DMS 273 treated with DMSO at 0.1 percent for 48 hours (cell line): ENCODE results near the gene CRKL.
"Not testable (repeated sequence)": the region's sequence is repeated elsewhere in the genome, so short reads cannot be mapped to it uniquely, and the experiment has no call there.

Experiments
- DNase-seq: peaks from one replicate; lab custom pipeline; 2025; lab: John Stamatoyannopoulos, UW

CRKL gene, protein sequence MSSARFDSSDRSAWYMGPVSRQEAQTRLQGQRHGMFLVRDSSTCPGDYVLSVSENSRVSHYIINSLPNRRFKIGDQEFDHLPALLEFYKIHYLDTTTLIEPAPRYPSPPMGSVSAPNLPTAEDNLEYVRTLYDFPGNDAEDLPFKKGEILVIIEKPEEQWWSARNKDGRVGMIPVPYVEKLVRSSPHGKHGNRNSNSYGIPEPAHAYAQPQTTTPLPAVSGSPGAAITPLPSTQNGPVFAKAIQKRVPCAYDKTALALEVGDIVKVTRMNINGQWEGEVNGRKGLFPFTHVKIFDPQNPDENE

GRCh38 chr22:20916916-20917810, at the start of gene CRKL:
Gene CRKL (plus strand): TSS chr22:20917407. CDS start chr22:20917935, 528 bp downstream.
- DNase-seq, result peak; percentile 87

GRCh38 chr22:20868025-20868962, 48.9 kb upstream of the CRKL start:
- no peak for DNase-seq

- no peak for DNase-seq
Measured at GRCh38 chr22:20869234-20869633, 48.0 kb upstream of the CRKL start.

- no peak for DNase-seq
Measured at GRCh38 chr22:20873214-20873613, 44.0 kb upstream of the CRKL start.

GRCh38 chr22:20875296-20875695, 41.9 kb upstream of the CRKL start:
- no peak for DNase-seq

DNA sequence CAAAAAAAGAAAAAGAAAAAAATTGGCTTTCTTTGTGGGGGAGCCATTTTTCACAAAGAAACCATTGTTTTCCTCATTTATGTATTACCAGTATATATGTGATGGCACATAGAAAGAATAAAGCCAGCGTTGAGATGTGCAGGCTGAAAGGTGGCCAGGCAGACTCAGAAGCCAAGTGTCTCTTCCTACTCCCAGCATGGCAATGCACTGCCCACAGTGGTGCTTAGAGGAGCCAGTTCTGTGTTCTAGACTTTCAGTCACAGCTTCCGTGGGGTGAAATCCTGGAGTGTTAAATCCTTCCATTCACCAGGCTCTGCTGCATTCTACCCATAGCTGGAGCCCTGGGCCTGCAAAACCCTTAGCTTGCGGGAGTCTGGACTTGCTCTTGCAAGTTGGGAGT, 39.5 kb upstream of the CRKL start:
- no peak for DNase-seq

DNA sequence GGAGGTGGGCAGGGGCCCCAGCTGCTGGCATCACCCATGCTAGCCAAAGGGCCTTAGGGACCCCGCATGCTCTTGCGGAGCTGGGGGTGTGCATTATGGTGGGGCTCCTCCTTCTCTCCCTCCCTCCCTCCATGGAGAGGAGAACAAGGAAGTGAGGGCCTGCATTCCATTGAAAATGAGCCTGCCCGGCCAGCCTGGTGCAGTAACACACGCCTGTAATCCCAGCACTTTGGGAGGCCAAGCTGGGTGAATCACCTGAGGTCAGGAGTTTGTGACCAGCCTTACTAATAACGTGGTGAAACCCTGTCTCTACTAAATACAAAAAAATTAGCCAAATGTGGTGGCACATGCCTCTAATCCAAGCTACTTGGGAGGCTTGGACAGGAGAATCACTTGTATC, 36.0 kb upstream of the CRKL start:
- no peak for DNase-seq

GRCh38 chr22:20881869-20882815, 35.1 kb upstream of the CRKL start:
- DNase-seq, result no peak

DNA sequence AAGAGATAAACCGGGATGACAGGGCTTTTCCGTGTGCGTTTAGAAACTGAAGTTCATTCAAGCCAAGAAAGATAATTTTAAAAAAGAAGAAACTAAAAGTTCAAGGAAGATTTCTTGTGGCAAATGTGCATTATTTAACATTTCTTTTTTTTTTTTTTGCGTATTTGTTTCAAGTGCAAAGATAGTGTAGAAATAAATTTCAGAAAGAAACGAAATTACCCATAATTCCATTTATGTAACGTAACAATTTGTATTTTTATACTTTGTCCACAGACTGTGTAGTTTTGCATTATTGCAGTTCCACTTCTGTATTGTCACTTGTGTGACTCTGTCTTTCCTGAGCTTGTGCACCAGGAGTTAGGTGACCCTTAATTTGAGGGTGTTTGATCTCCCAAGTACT, 34.4 kb upstream of the CRKL start:
- no peak for DNase-seq

- no peak for DNase-seq
Measured at GRCh38 chr22:20884454-20884853, 32.8 kb upstream of the CRKL start.

DNA sequence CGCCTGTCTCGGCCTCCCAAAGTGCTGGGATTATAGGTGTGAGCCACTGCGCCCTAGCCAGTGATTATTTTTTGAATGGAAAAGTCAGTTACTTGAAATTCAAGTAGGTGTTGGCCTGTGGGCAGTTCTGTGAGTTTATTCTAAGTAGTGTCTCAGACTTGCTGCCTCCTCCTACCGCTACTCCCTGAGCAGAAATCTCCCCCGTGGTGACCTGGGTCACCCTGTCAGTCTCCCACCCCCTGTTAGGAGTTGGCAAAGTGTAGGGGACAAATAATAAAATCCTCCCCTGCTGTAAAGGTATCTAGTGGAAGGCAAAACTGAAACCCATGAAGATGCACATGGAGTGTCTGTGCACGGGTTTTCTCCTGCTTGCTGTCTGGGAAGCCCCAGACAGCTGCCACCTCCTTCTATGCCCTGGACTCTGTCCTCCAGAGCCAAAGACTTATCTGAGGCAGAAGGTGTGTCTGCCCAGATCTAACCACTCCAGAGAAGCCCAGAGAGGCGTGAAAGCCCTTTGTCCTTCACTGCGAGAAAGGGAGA, 32.1 kb upstream of the CRKL start:
- no peak for DNase-seq

DNA sequence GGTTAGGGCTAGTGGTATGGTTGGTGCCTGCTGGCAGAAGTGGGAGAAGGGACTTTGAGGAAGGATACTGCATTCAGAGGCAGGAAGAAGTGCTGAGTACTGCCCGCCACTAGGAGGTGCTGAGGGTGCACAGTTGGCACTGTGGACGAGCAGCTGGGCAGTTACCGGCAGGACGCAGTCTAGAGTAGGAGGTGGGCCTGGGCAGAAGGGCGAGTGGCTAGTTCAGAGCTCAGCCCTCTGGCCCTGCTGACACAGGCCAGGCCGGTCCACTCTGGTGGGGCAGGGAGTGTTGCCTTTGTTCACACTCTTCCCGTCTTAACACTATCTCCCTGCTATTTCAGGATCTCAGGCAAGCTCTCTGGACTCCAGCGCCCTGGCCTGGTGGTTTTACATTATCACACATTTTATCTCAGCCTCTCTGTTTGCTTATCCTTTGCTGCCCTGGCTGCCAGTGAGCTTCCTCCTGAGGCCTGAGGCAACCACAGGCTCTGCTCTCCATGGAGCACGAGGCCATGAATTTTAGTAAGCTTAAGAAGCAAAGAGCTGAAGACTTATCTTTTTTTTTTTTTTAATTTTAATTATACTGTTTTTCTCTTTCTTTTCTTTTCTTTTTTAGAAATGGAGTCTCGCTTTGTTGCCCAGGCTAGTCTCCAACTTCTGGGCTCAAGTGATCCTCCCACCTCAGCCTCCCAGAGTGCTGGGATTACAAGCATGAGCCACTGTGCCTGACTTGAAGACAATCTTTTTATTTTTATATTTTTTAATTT, 31.5 kb upstream of the CRKL start:
- DNase-seq, result peak; percentile 20

GRCh38 chr22:20887375-20887774, 29.8 kb upstream of the CRKL start:
- DNase-seq, result no peak

DNA sequence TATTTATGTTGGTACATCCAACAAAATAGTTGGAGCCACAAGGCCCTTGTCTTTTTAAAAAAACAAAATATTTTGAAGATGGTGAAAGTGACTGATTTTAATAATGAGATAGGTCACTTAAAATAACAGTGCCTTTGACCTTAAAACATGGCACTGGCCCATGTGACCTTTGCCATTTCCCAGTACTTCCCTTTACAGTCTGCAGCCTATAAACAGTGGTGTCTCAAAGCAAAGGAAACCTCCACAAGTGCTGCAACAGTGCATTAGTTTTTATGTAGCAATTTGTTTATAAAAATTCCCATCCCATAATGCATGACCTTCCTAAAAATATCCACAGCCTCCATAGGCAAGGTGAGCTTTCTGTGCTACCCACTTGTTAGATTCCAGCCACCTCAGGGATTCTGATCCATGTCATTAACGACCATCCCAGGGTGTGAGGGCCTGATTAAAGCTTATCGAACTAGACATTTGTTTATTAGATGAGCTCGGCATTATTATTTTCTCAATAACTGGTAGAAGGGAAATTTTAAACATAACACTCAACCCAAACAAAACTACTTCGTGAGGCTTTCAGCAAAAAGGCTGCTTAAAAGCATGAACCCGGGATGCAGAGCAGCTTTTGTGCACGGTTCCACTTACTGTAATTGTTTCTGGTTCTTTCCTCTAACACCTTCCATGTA, 28.0 kb upstream of the CRKL start:
- no peak for DNase-seq

DNA sequence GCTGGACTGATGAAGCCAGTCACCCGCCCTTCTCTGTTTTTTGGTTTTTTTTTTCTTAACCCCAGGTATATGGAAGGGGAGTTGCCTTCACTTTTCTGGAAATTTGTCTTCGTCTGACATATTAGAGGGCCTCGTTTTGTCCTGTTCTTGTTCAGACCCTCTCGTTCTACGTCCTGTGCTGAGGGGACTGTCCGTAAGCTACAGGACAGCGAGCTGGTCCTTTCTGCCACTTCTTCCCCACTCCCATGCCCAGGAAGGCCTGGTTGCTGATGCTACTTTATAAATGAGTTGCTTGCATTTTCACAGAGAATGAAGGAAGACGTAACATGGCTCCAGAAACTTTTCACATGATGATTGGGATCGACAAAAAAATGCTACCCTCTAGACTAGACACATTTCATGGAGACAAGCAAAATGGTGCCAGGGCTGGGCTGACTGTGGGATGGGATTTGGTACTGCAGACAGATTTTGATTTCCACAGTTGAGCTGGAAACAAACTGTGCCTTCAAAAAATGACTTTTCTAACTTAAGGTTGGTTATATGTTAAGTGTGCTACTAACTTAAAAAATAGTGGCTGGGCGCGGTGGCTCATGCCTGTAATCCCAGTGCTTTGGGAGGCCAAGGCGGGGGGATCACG, 27.2 kb upstream of the CRKL start:
- DNase-seq, result no peak

GRCh38 chr22:20890975-20891374, 26.2 kb upstream of the CRKL start:
- DNase-seq, result no peak

DNA sequence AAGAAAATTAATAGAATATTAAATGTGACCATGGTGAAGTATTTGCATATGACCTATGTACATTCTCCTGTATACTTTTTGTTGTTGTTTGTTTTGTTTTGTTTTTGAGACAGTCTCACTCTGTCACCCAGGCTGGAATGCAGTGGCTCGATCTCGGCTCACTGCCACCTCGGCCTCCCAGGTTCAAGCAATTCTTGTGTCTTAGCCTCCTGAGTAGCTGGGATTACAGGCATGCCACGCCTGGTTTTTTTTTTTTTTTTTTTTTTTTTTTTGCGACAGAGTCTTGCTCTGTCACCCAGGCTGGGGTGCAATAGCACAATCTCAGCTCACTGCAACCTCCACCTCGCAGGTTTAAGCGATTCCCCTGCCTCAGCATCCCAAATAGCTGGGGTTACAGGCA, 19.5 kb upstream of the CRKL start:
- not testable (repeated sequence) for DNase-seq

GRCh38 chr22:20899827-20900423, 17.3 kb upstream of the CRKL start:
- no peak for DNase-seq
